ENCODE results near the gene MT1E. TPM values are rescaled to one million over a fixed set of nuclear protein-coding genes. Genes with fewer than 3 reads are reported as not detected.

Gene MT1E
- total and polyA plus RNA-seq, 2 of the 13 experiments (the other 11 are each of a cell fraction or from before 2014, with no cell fraction given) = 110 to 1,072 TPM

DNA sequence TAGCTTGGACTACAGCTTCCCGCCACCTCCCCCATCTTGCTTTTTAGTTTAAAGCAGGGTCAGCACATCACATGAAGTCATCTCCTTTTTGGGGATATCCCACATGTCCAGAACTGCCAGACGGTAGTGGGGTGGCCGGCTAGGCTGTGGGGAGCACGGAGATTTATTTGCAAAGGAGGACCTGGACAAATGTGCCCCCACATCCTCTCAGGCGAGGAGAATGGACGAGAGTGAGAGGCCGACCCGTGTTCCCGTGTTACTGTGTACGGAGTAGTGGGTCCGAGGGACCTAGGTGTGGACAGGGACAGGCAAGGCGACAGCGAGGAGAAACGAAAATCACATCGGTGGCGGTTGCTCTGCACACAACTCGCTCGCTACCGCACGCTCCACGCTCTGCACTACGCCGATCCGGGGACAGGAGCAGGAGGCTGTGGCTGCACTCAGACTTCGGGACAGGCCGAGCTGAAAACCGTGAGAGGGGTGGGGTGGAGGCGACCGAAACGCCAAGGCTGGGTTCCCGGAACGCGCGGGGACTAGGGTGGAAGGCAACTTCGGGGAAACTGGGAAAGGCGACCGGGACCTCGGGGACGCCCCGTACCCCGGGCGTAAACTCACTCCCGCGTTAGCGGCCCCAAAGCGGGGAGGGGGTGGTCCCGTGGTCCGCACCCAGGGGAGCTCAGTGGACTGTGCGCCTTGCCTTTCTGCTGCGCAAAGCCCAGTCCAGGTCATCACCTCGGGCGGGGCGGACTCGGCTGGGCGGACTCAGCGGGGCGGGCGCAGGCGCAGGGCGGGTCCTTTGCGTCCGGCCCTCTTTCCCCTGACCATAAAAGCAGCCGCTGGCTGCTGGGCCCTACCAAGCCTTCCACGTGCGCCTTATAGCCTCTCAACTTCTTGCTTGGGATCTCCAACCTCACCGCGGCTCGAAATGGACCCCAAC, 12.5 kb downstream of the MT1E start, which contains the start of gene MT1A:
MT1A (plus strand) TSS at position 853 of the 937 bp plus-strand sequence; CDS start at position 926, 73 bp downstream.
- in situ Hi-C loops (cut with HindIII; ENCODE audit: extremely low pct_ligation_motif_present, low pct_unique_long_range_greater_than_20kb) = no loop called here
- TF ChIP-seq ZNF850 (CRISPR knock-in tag; conservative IDR thresholded peaks at IDR 0.05) (no peak), ZNF563 (CRISPR knock-in tag; IDR thresholded peaks at IDR 0.05) (no peak), PITX1 (CRISPR knock-in tag; IDR thresholded peaks at IDR 0.05) (peak; percentile 47; the same call in 1 of the 2 replicates), HNRNPLL (IDR thresholded peaks at IDR 0.05; ENCODE audit: low read depth, low read length, poor library complexity, severe bottlenecking) (peak; percentile 84), ZNF644 (CRISPR knock-in tag; IDR thresholded peaks at IDR 0.05; ENCODE audit: low read depth) (no peak), MAZ (IDR thresholded peaks at IDR 0.05; ENCODE audit: borderline replicate concordance, low read depth, low read length) (no peak), MAZ (CRISPR knock-in tag; IDR thresholded peaks at IDR 0.05; ENCODE audit: low read depth) (no peak), ZNF230 (CRISPR knock-in tag; IDR thresholded peaks at IDR 0.05) (0 out of 2 replicates have a peak, but pooled peaks have one; percentile 23), ZMYM4 (CRISPR knock-in tag; IDR thresholded peaks at IDR 0.05) (0 out of 2 replicates have a peak, but pooled peaks have one; percentile 43), ZNF484 (CRISPR knock-in tag; IDR thresholded peaks at IDR 0.05; ENCODE audit: borderline replicate concordance, low read depth) (no peak), KMT2A (CRISPR knock-in tag; IDR thresholded peaks at IDR 0.05) (no peak), ZNF441 (CRISPR knock-in tag; IDR thresholded peaks at IDR 0.05; ENCODE audit: borderline replicate concordance) (peak; percentile 31; the same call in 1 of the 2 replicates), ZNF136 (CRISPR knock-in tag; IDR thresholded peaks at IDR 0.05; ENCODE audit: low read depth) (no peak), ZNF251 (CRISPR knock-in tag; IDR thresholded peaks at IDR 0.05) (no peak), MBNL3 (CRISPR knock-in tag; conservative IDR thresholded peaks at IDR 0.05) (no peak), HDAC6 (IDR thresholded peaks at IDR 0.05; ENCODE audit: low read depth, low read length) (no peak), NR2F6 (IDR thresholded peaks at IDR 0.05) (no peak), NR2F6 (CRISPR knock-in tag; IDR thresholded peaks at IDR 0.05) (peak; percentile 77), FOXM1 (CRISPR knock-in tag; IDR thresholded peaks at IDR 0.05) (no peak)
- TF ChIP-seq, protein P1, sequence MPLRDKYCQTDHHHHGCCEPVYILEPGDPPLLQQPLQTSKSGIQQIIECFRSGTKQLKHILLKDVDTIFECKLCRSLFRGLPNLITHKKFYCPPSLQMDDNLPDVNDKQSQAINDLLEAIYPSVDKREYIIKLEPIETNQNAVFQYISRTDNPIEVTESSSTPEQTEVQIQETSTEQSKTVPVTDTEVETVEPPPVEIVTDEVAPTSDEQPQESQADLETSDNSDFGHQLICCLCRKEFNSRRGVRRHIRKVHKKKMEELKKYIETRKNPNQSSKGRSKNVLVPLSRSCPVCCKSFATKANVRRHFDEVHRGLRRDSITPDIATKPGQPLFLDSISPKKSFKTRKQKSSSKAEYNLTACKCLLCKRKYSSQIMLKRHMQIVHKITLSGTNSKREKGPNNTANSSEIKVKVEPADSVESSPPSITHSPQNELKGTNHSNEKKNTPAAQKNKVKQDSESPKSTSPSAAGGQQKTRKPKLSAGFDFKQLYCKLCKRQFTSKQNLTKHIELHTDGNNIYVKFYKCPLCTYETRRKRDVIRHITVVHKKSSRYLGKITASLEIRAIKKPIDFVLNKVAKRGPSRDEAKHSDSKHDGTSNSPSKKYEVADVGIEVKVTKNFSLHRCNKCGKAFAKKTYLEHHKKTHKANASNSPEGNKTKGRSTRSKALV (CRISPR knock-in tag; IDR thresholded peaks at IDR 0.05) = peak; percentile 98
- TF ChIP-seq, protein P2, sequence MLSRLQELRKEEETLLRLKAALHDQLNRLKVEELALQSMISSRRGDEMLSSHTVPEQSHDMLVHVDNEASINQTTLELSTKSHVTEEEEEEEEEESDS (CRISPR knock-in tag; IDR thresholded peaks at IDR 0.05; ENCODE audit: borderline replicate concordance) = no peak
- TF ChIP-seq, protein P3, sequence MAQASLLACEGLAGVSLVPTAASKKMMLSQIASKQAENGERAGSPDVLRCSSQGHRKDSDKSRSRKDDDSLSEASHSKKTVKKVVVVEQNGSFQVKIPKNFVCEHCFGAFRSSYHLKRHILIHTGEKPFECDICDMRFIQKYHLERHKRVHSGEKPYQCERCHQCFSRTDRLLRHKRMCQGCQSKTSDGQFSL (CRISPR knock-in tag; IDR thresholded peaks at IDR 0.05) = no peak

More for the DNA sequence above, 12.5 kb downstream of the MT1E start, which contains the start of gene MT1A:
- no peaks in the 10 kb centered on the region for H3K79me2 ChIP-seq (ENCODE audit: insufficient read depth, low read length)
- no TSS peak for BruUV-seq (replicated peaks)
- no peaks in the 10 kb centered on the region for H3K36me3 ChIP-seq (replicated peaks in 1 of 2; ENCODE audit: control insufficient read depth in 1 of 2, insufficient read depth in 2 of 2, low read length in 2 of 2)
- CTCF ChIA-PET (ENCODE audit: low intra/inter-chr PET ratio, low total read pairs) = no interaction called here
- no peak within 1 kb of the TSS; the same call in 1 of the 2 replicates for H3K9ac ChIP-seq (ENCODE audit: insufficient read depth, low read depth, low read length)
- FAIRE-seq (no peak), ATAC-seq (peak; percentile 84), DNase-seq (ENCODE audit: low spot score) (peak; percentile 29)
- POLR2A ChIA-PET = interaction anchor here (1.4 kb wide), 1 partner anchor 44 kb away, joined by 3 read pairs; the partner anchor contains the start of gene MT1X
- no peaks in the 10 kb centered on the region for H3K9me3 ChIP-seq (ENCODE audit: low read length)
- intact Hi-C loops (cut with micrococcal nuclease; ENCODE audit: unreplicated experiment) = no loop called here
- H3K4me2 ChIP-seq (ENCODE audit: low read depth, low read length) = peak within 1 kb of the TSS; percentile 66
- peaks cover 35% of the 10 kb centered on the region for H3K4me1 ChIP-seq (ENCODE audit: insufficient read depth, low read length)
- H3K27ac ChIP-seq (ENCODE audit: extremely low read length, insufficient read depth, low read length) = no peak within 1 kb of the TSS
- H3K4me3 ChIP-seq (replicated peaks in 1 of 3; ENCODE audit: insufficient read depth in 1 of 3, low read depth in 2 of 3, low read length in 3 of 3) = peak within 1 kb of the TSS in 2 of 3 experiments; percentile 36 to 44; a peak in 4 of 6 replicates
- WGBS (ENCODE audit: low lambda C conversion rate) = 35% methylated on average over 36 of the region's 68 CpGs
- no peak within 1 kb of the TSS for H2AFZ ChIP-seq (ENCODE audit: low read length)
- H3K27me3 ChIP-seq (ENCODE audit: control insufficient read depth in 1 of 2, insufficient read depth in 2 of 2, low read length in 2 of 2) = peaks cover 6 to 67% of the 10 kb centered on the region in 2 experiments; a peak in 4 of 5 replicates
- no peaks in the 10 kb centered on the region for H4K20me1 ChIP-seq (ENCODE audit: insufficient read depth, low read length)

Data from HepG2 (cell line).